Measurements from ENCODE around the gene FEZ2.

- no peak for TF ChIP-seq ZNF75A (CRISPR knock-in tag; IDR thresholded peaks at IDR 0.05)
- no peak for TF ChIP-seq BRCA1 (IDR thresholded peaks at IDR 0.05)
- no peak for TF ChIP-seq BRCA1 (CRISPR knock-in tag; IDR thresholded peaks at IDR 0.05)
- TF ChIP-seq CHD1 (IDR thresholded peaks at IDR 0.05; ENCODE audit: low read length): no peak
- TF ChIP-seq HOMEZ (CRISPR knock-in tag; IDR thresholded peaks at IDR 0.05): no peak
- TF ChIP-seq REST (IDR thresholded peaks at IDR 0.05; ENCODE audit: borderline replicate concordance): no peak
- no peak for TF ChIP-seq REST (CRISPR knock-in tag; IDR thresholded peaks at IDR 0.05; ENCODE audit: low read depth)
- TF ChIP-seq CTCF (IDR thresholded peaks at IDR 0.05 in 2 of 3, conservative IDR thresholded peaks at IDR 0.05 in 1 of 3; ENCODE audit: insufficient read depth in 2 of 3, low read depth in 1 of 3, low read length in 3 of 3): no peak
- TF ChIP-seq NBN (IDR thresholded peaks at IDR 0.05; ENCODE audit: low read depth): no peak
- TF ChIP-seq NRF1 (conservative IDR thresholded peaks at IDR 0.05 in 1 of 2, IDR thresholded peaks at IDR 0.05 in 1 of 2): no peak
- TF ChIP-seq GABPB2 (CRISPR knock-in tag; conservative IDR thresholded peaks at IDR 0.05): no peak
- no peak for TF ChIP-seq RFX5 (IDR thresholded peaks at IDR 0.05; ENCODE audit: low read depth, low read length)
- TF ChIP-seq HNRNPH1 (optimal IDR thresholded peaks at IDR 0.05; ENCODE audit: low read depth, low read length): no peak
- TF ChIP-seq ELF4 (CRISPR knock-in tag; IDR thresholded peaks at IDR 0.05): no peak
- TF ChIP-seq POLR2A (conservative IDR thresholded peaks at IDR 0.05): no peak
Observed at GRCh38 chr2:36573165-36573564, 24.8 kb downstream of the FEZ2 start.

Data from K562 (cell line).